Sigmoid colon (tissue), 7 donors: Measurements from ENCODE around the gene MRPS18A. TPM values are rescaled to one million over a fixed set of nuclear protein-coding genes. Genes with fewer than 3 reads are reported as not detected.

ENCODE experiments used
- DNase-seq: peaks from one replicate; pipeline ENCODE4 v3.0.0-alpha.2; 2019
- H3K27ac ChIP-seq, 4 donors: fragments of 200-600 bp; sonication (generic); one replicate each; pipeline ENCODE4 v1.5.1; 2016 to 2019; ENCODE audit warnings: mild to moderate bottlenecking in 1 of 4
- H3K27me3 ChIP-seq, 3 donors: fragments of 200-600 bp; sonication (generic); one replicate each; pipeline ENCODE4 v1.5.1; 2019; ENCODE audit warnings: mild to moderate bottlenecking in 1 of 3
- H3K36me3 ChIP-seq, 4 donors: fragments of 200-600 bp; sonication (generic); one replicate each; pipeline ENCODE4 v1.5.1; 2016 to 2019
- H3K4me1 ChIP-seq, 4 donors: fragments of 200-600 bp; sonication (generic); one replicate each; pipeline ENCODE4 v1.5.1; 2017 to 2019
- H3K4me3 ChIP-seq, 4 donors: fragments of 200-600 bp; sonication (generic); one replicate each; pipeline ENCODE4 v1.5.1; 2017 to 2019; ENCODE audit warnings: mild to moderate bottlenecking in 2 of 4, moderate library complexity in 1 of 4
- H3K9me3 ChIP-seq, 4 donors: fragments of 200-600 bp in 3 of 4; sonication (generic) in 3 of 4; one replicate each; pipeline versions ENCODE4 v1.5.1 to v1.6.1; 2013 to 2019
- CTCF ChIP-seq, 4 experiments: fragments of 450-650 bp in 3 of 4; fragments of 200-600 bp in 1 of 4; IDR thresholded peaks; one replicate each; pipeline ENCODE4 v1.5.1; 2016 to 2019; ENCODE audit warnings: antibody characterized with exemption in 4 of 4, mild to moderate bottlenecking in 3 of 4, moderate library complexity in 2 of 4
- EP300 ChIP-seq, 4 donors: sonication (generic); formaldehyde crosslinking; IDR thresholded peaks; one replicate each; pipeline ENCODE4 v1.6.1; 2017; ENCODE audit warnings: antibody characterized with exemption in 4 of 4
- POLR2A ChIP-seq, 2 donors: fragments of 450-650 bp; IDR thresholded peaks; one replicate each; pipeline ENCODE4 v1.6.1; 2016; ENCODE audit warnings: antibody characterized with exemption in 2 of 2, mild to moderate bottlenecking in 2 of 2, moderate library complexity in 2 of 2
- POLR2AphosphoS5 ChIP-seq, 4 donors: sonication (generic); formaldehyde crosslinking; IDR thresholded peaks; one replicate each; pipeline ENCODE4 v1.6.1; 2017; ENCODE audit warnings: antibody characterized with exemption in 4 of 4
- WGBS, 2 donors: extraction: QIAGEN DNeasy Blood & Tissue Kit; methylation state at CpG; one replicate each; pipeline ENCODE4 v1.1.7; 2013; 5-methylcytosine and 5-hydroxymethylcytosine counted together
- intact Hi-C: fragments of 100-400 bp; cut with DNase I; formaldehyde crosslinking; loops from one replicate; pipeline ENCODE4 v1.15.1; 2023
- polyA plus RNA-seq, 3 donors: library from polyadenylated mRNA; stranded (reverse); fragments of 200-250 nt; gene quantifications; one replicate each; pipeline ENCODE4 v1.2.3, GENCODE V29; 2013
- total RNA-seq, 4 donors: library from RNA; depleted of rRNA; stranded (reverse); fragments of >200 nt; gene quantifications; one replicate each; pipeline ENCODE4 v1.1.0, GENCODE V29; 2016
- donor health status: healthy with polysubstance abuse.
- donor health status: Bipolar disorder and iron deficiency.
- donor health status: healthy.

The MRPS18A gene
- total and polyA plus RNA-seq, 7 donors = 28.8 to 93.2 (median 43.9) TPM

- Histone ChIP-seq H3K27me3 (no peaks in the 10 kb centered on the region), H3K27ac (no peak overlapping the region), H3K9me3 (no peaks in the 10 kb centered on the region), H3K4me1 (peaks cover 0 to 24% (median 18%) of the 10 kb centered on the region in 4 donors), H3K36me3 (peaks cover 27 to 71% (median 36%) of the 10 kb centered on the region in 4 donors), H3K4me3 (no peak overlapping the region)
- WGBS, 2 donors = 92 to 94% methylated on average over 12 of the region's 12 CpGs
- no peak for TF ChIP-seq EP300 (IDR thresholded peaks at IDR 0.05)
- TF ChIP-seq CTCF (IDR thresholded peaks at IDR 0.05) = no peak
- TF ChIP-seq POLR2A (IDR thresholded peaks at IDR 0.05) = no peak
- no peak for TF ChIP-seq POLR2AphosphoS5 (IDR thresholded peaks at IDR 0.05)
- intact Hi-C loops = no loop called here
- no peak for DNase-seq
These were observed 63.5 kb downstream of the MRPS18A start for GRCh38 chr6:43623880-43624785.

GRCh38 chr6:43622541-43622940 lies 65.0 kb downstream of the MRPS18A start:
- no peak for DNase-seq

GRCh38 chr6:43621836-43622180 lies 65.8 kb downstream of the MRPS18A start:
- TF ChIP-seq POLR2A (IDR thresholded peaks at IDR 0.05) = no peak
- TF ChIP-seq POLR2AphosphoS5 (IDR thresholded peaks at IDR 0.05) = no peak
- TF ChIP-seq EP300 (IDR thresholded peaks at IDR 0.05) = no peak
- TF ChIP-seq CTCF (IDR thresholded peaks at IDR 0.05) = no peak
- DNase-seq = no peak
- intact Hi-C loops = no loop called here
- 96 to 97% methylated on average over 10 of the region's 10 CpGs for WGBS, 2 donors
- no peaks in the 10 kb centered on the region for H3K27me3 ChIP-seq
- H3K27ac ChIP-seq = no peak overlapping the region
- peaks cover 0 to 6% (median 2%) of the 10 kb centered on the region in 4 donors for H3K4me1 ChIP-seq
- H3K4me3 ChIP-seq = no peak overlapping the region
- no peaks in the 10 kb centered on the region for H3K9me3 ChIP-seq
- peaks cover 27 to 71% (median 36%) of the 10 kb centered on the region in 4 donors for H3K36me3 ChIP-seq

More at GRCh38 chr6:43622541-43622940, 65.0 kb downstream of the MRPS18A start:
- Histone ChIP-seq H3K36me3 (peaks cover 27 to 71% (median 36%) of the 10 kb centered on the region in 4 donors), H3K4me3 (no peak overlapping the region), H3K4me1 (peaks cover 0 to 13% (median 9%) of the 10 kb centered on the region in 4 donors), H3K9me3 (no peaks in the 10 kb centered on the region), H3K27me3 (no peaks in the 10 kb centered on the region), H3K27ac (no peak overlapping the region)
- 94 to 97% methylated on average over 10 of the region's 10 CpGs for WGBS, 2 donors
- intact Hi-C loops = no loop called here
- TF ChIP-seq EP300 (IDR thresholded peaks at IDR 0.05) (no peak), CTCF (IDR thresholded peaks at IDR 0.05) (no peak), POLR2AphosphoS5 (IDR thresholded peaks at IDR 0.05) (no peak), POLR2A (IDR thresholded peaks at IDR 0.05) (no peak)

Other genes with a start within 250 kb of the MRPS18A start
- not detected for gene DLK2, start 232.2 kb downstream of the MRPS18A start, total RNA-seq
- under 1 TPM in 1 of 3 donors, not detected in 2; 0.64 TPM for gene DLK2, start 232.2 kb downstream of the MRPS18A start, polyA plus RNA-seq
- gene TJAP1, start 210.2 kb downstream of the MRPS18A start, total RNA-seq = 10 to 100 TPM; 14.8 to 27.1 (median 23.6) TPM
- 10 to 100 TPM in 1 of 3 donors, 1 to 10 TPM in 2; 3.0 to 20.0 (median 9.0) TPM for gene TJAP1, start 210.2 kb downstream of the MRPS18A start, polyA plus RNA-seq
- 1 to 10 TPM in 2 of 4 donors, under 1 TPM in 2; 0.33 to 1.1 (median 0.72) TPM for gene LRRC73, start 177.4 kb downstream of the MRPS18A start, total RNA-seq
- under 1 TPM in 1 of 3 donors, not detected in 2; 0.47 TPM for gene LRRC73, start 177.4 kb downstream of the MRPS18A start, polyA plus RNA-seq
- gene YIPF3, start 170.9 kb downstream of the MRPS18A start, total RNA-seq = 10 to 100 TPM; 58.4 to 74.2 (median 66.0) TPM
- gene YIPF3, start 170.9 kb downstream of the MRPS18A start, polyA plus RNA-seq = 10 to 100 TPM; 35.4 to 93.6 (median 42.6) TPM
- 10 to 100 TPM; 11.9 to 25.5 (median 19.1) TPM for gene POLR1C, start 170.7 kb downstream of the MRPS18A start, total RNA-seq
- gene POLR1C, start 170.7 kb downstream of the MRPS18A start, polyA plus RNA-seq = 10 to 100 TPM; 12.6 to 39.5 (median 14.3) TPM
- gene XPO5, start 111.8 kb downstream of the MRPS18A start, total RNA-seq = 10 to 100 TPM; 13.7 to 53.7 (median 14.7) TPM
- 10 to 100 TPM in 1 of 3 donors, 1 to 10 TPM in 2; 3.0 to 11.5 (median 7.8) TPM for gene XPO5, start 111.8 kb downstream of the MRPS18A start, polyA plus RNA-seq
- gene POLH, start 111.6 kb downstream of the MRPS18A start, total RNA-seq = 1 to 10 TPM; 4.9 to 7.8 (median 6.3) TPM
- gene POLH, start 111.6 kb downstream of the MRPS18A start, polyA plus RNA-seq = 1 to 10 TPM; 1.8 to 6.5 (median 3.0) TPM
- gene GTPBP2, start 58.5 kb downstream of the MRPS18A start, total RNA-seq = 10 to 100 TPM; 26.8 to 36.6 (median 32.5) TPM
- 10 to 100 TPM; 44.4 to 71.0 (median 70.5) TPM for gene GTPBP2, start 58.5 kb downstream of the MRPS18A start, polyA plus RNA-seq
- 10 to 100 TPM; 13.0 to 32.3 (median 29.8) TPM for gene MAD2L1BP, start 52.0 kb downstream of the MRPS18A start, total RNA-seq
- gene MAD2L1BP, start 52.0 kb downstream of the MRPS18A start, polyA plus RNA-seq = 10 to 100 TPM; 41.9 to 68.7 (median 49.2) TPM
- gene RSPH9, start 42.8 kb downstream of the MRPS18A start, total RNA-seq = under 1 TPM in 3 of 4 donors, not detected in 1; under 0.01 to 0.68 (median 0.16) TPM
- under 1 TPM; 0.25 to 0.60 (median 0.46) TPM for gene RSPH9, start 42.8 kb downstream of the MRPS18A start, polyA plus RNA-seq
- gene VEGFA, start 82.4 kb upstream of the MRPS18A start, total RNA-seq = 10 to 100 TPM; 20.9 to 60.9 (median 28.5) TPM
- 100 to 1,000 TPM in 1 of 3 donors, 10 to 100 TPM in 2; 11.1 to 111 (median 34.8) TPM for gene VEGFA, start 82.4 kb upstream of the MRPS18A start, polyA plus RNA-seq